GM12878 (cell line): ENCODE measurements around the gene TNFAIP3. TPM values are rescaled to one million over a fixed set of nuclear protein-coding genes. Genes with fewer than 3 reads are reported as not detected.
A peak's percentile ranks its signal among the peaks of the same experiment; 100 is the strongest.

Experiments
- BACH1 ChIP-seq: fragments of 450-650 bp; IDR thresholded peaks from 2 replicates; pipeline ENCODE4 v1.6.1; 2017; ENCODE audit warnings: mild to moderate bottlenecking, borderline replicate concordance
- BCL11A ChIP-seq: IDR thresholded peaks from 2 replicates; pipeline ENCODE4 v1.6.1; 2011; ENCODE audit warnings: low read depth, low read length
- EGR1 ChIP-seq, 2 experiments: IDR thresholded peaks; 1 replicate in 1 of 2; 2 replicates in 1 of 2; pipeline ENCODE4 v1.6.1; 2011 to 2012; ENCODE audit warnings: low read depth in 2 of 2, low read length in 2 of 2, borderline replicate concordance in 1 of 2, mild to moderate bottlenecking in 1 of 2, moderate library complexity in 1 of 2
- EP300 ChIP-seq, 2 experiments: fragments of 150-350 bp in 1 of 2; IDR thresholded peaks; 2 replicates each; pipeline ENCODE4 v1.6.1; 2011 to 2012; ENCODE audit warnings: low read depth in 2 of 2, low read length in 2 of 2, borderline replicate concordance in 1 of 2, improper control_type of control experiment in 1 of 2, inconsistent platforms in 1 of 2; ENCODE audit not compliant: control insufficient read depth in 1 of 2
- EZH2 ChIP-seq: IDR thresholded peaks from 2 replicates; pipeline ENCODE4 v1.6.1; 2012; ENCODE audit warnings: low read depth, mild to moderate bottlenecking, control low read depth, inconsistent platforms, low read length, borderline replicate concordance; ENCODE audit not compliant: control insufficient read depth
- MEF2B ChIP-seq: fragments of 450-650 bp; IDR thresholded peaks from 2 replicates; pipeline ENCODE4 v1.6.1; 2018; ENCODE audit warnings: mild to moderate bottlenecking, moderate library complexity; ENCODE audit not compliant: partially characterized antibody, poor library complexity, severe bottlenecking
- MTA3 ChIP-seq: IDR thresholded peaks from 2 replicates; pipeline ENCODE4 v1.6.1; 2012; ENCODE audit warnings: low read length, inconsistent platforms, borderline replicate concordance
- PAX5 ChIP-seq: IDR thresholded peaks from 2 replicates; pipeline ENCODE4 v1.6.1; 2011; ENCODE audit warnings: low read depth, low read length, borderline replicate concordance
- SIN3A ChIP-seq: IDR thresholded peaks from 2 replicates; pipeline ENCODE4 v1.6.1; 2012; ENCODE audit warnings: low read depth, low read length, improper control_type of control experiment
- SMAD1 ChIP-seq: fragments of 450-650 bp; IDR thresholded peaks from 2 replicates; pipeline ENCODE4 v1.6.1; 2018; ENCODE audit warnings: mild to moderate bottlenecking, low read depth; ENCODE audit not compliant: partially characterized antibody
- SREBF1 ChIP-seq: IDR thresholded peaks from 2 replicates; pipeline ENCODE4 v1.6.1; 2012; ENCODE audit warnings: mild to moderate bottlenecking, low read length
- YY1 ChIP-seq: IDR thresholded peaks from 2 replicates; pipeline ENCODE4 v1.6.1; 2011; ENCODE audit warnings: low read depth, mild to moderate bottlenecking, low read length
- ZZZ3 ChIP-seq: IDR thresholded peaks from 2 replicates; pipeline ENCODE4 v1.6.1; 2011; ENCODE audit warnings: low read depth; ENCODE audit not compliant: control insufficient read depth, insufficient read length
- polyA plus RNA-seq, 11 experiments: library from polyadenylated mRNA; depleted of rRNA in 4 of 11; unstranded in 6 of 11; stranded (reverse) in 5 of 11; fragments of >200 nt; fragmentation: Nextera tagmentation in 4 of 11; fragmentation: Illumina TruSeq in 1 of 11; extraction: Ambion mirVana in 4 of 11; extraction: Trizol in 1 of 11; gene quantifications; 1 replicate in 1 of 11; 2 replicates in 10 of 11; pipeline versions ENCODE4 v1.2.1 to v1.2.3, GENCODE V29; 2011 to 2016; ENCODE audit warnings: inconsistent platforms in 2 of 11, missing spikeins in 2 of 11, low read depth in 1 of 11
- total RNA-seq, 4 experiments: library from RNA; depleted of rRNA in 3 of 4; stranded (reverse); fragments of >200 nt in 3 of 4; fragmentation: Illumina TruSeq in 1 of 4; extraction: Trizol in 1 of 4; gene quantifications; 2 replicates each; pipeline versions ENCODE4 v1.2.1 to v1.2.3, GENCODE V29; 2013 to 2021
- TF ChIP-seq, protein P1 (sequence below): fragments of 450-650 bp; formaldehyde crosslinking; IDR thresholded peaks from 2 replicates; pipeline ENCODE4 v1.4.0; 2022; ENCODE audit warnings: mild to moderate bottlenecking, moderate library complexity
- TF ChIP-seq, protein P2 (sequence below): fragments of 150-350 bp; IDR thresholded peaks from 2 replicates; pipeline ENCODE4 v1.6.1; 2014; ENCODE audit warnings: mild to moderate bottlenecking, low read depth, low read length
- TF ChIP-seq, protein P3 (sequence below): fragments of 450-650 bp; IDR thresholded peaks from 2 replicates; pipeline ENCODE4 v1.6.1; 2016; ENCODE audit warnings: mild to moderate bottlenecking
- TF ChIP-seq, protein P4 (sequence below): IDR thresholded peaks from 2 replicates; pipeline ENCODE4 v1.6.1; 2012; ENCODE audit warnings: improper control_type of control experiment, low read depth, low read length; ENCODE audit not compliant: insufficient replicate concordance

TNFAIP3 gene
- total and polyA plus RNA-seq, 10 of the 15 experiments (the other 5 are each of a cell fraction or from before 2014, with no cell fraction given) = 18.0 to 350 (median 127) TPM

DNA sequence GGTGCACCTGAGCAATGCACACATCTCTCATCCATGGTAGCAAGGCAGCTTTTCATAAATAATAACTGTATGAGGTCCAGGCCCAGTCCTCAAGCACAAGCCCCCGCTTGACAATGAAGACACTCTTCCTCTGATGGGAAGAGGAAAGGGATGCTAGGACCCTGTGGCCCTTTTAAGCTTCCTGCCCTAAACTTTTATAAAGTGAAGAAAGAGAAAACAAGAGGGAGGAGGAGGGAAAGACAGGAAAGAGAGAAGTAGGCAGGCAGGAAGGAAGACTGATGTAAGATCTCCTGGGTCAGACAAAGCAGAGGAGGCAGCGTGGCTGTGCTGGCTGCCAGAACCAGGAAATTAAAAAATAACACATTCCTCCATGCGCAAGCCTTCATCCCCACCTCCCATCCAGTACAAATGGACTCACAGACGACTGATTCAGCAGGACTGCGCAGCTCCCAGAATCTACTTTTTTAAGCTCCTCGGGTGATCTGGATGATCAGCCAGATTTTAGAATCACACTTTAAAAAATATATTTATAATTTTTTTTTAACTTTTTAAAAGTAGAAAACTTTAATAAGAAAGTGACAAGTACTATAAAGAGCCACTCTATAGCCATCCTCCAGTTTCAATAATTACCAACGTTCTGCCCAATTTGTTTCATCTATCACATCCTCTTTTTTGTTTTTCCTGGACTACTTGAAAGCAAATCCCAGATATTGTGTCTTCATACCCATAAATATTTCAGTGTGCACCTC, 16.5 kb downstream of the TNFAIP3 start (continued):
- TF ChIP-seq, protein P1, sequence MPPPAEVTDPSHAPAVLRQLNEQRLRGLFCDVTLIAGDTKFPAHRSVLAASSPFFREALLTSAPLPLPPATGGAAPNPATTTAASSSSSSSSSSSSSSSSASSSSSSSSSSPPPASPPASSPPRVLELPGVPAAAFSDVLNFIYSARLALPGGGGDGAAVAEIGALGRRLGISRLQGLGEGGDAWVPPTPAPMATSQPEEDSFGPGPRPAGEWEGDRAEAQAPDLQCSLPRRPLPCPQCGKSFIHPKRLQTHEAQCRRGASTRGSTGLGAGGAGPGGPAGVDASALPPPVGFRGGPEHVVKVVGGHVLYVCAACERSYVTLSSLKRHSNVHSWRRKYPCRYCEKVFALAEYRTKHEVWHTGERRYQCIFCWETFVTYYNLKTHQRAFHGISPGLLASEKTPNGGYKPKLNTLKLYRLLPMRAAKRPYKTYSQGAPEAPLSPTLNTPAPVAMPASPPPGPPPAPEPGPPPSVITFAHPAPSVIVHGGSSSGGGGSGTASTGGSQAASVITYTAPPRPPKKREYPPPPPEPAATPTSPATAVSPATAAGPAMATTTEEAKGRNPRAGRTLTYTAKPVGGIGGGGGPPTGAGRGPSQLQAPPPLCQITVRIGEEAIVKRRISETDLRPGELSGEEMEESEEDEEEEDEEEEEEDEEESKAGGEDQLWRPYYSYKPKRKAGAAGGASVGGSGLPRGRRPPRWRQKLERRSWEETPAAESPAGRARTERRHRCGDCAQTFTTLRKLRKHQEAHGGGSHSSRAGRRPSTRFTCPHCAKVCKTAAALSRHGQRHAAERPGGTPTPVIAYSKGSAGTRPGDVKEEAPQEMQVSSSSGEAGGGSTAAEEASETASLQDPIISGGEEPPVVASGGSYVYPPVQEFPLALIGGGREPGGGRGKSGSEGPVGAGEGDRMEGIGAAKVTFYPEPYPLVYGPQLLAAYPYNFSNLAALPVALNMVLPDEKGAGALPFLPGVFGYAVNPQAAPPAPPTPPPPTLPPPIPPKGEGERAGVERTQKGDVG = peak; percentile 74; the same call in 1 of the 2 replicates
- TF ChIP-seq MTA3 (peak; percentile 99), PAX5 (no peak; the same call in 1 of the 2 replicates), EP300 (IDR thresholded peaks at IDR 0.05; ENCODE audit: borderline replicate concordance in 1 of 2, control insufficient read depth in 1 of 2, low read depth in 2 of 2, low read length in 2 of 2) (no peak), EGR1 (IDR thresholded peaks at IDR 0.05; ENCODE audit: borderline replicate concordance in 1 of 2, low read depth in 2 of 2, low read length in 2 of 2) (no peak), MEF2B (no peak), SIN3A (no peak), BCL11A (0 out of 2 replicates have a peak, but pooled peaks have one; percentile 29), EZH2 (no peak), SREBF1 (no peak), YY1 (no peak), ZZZ3 (no peak), SMAD1 (peak; percentile 81), BACH1 (peak; percentile 86)
- TF ChIP-seq, protein P2, sequence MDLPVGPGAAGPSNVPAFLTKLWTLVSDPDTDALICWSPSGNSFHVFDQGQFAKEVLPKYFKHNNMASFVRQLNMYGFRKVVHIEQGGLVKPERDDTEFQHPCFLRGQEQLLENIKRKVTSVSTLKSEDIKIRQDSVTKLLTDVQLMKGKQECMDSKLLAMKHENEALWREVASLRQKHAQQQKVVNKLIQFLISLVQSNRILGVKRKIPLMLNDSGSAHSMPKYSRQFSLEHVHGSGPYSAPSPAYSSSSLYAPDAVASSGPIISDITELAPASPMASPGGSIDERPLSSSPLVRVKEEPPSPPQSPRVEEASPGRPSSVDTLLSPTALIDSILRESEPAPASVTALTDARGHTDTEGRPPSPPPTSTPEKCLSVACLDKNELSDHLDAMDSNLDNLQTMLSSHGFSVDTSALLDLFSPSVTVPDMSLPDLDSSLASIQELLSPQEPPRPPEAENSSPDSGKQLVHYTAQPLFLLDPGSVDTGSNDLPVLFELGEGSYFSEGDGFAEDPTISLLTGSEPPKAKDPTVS = no peak
- TF ChIP-seq, protein P3, sequence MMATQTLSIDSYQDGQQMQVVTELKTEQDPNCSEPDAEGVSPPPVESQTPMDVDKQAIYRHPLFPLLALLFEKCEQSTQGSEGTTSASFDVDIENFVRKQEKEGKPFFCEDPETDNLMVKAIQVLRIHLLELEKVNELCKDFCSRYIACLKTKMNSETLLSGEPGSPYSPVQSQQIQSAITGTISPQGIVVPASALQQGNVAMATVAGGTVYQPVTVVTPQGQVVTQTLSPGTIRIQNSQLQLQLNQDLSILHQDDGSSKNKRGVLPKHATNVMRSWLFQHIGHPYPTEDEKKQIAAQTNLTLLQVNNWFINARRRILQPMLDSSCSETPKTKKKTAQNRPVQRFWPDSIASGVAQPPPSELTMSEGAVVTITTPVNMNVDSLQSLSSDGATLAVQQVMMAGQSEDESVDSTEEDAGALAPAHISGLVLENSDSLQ = no peak
- TF ChIP-seq, protein P4, sequence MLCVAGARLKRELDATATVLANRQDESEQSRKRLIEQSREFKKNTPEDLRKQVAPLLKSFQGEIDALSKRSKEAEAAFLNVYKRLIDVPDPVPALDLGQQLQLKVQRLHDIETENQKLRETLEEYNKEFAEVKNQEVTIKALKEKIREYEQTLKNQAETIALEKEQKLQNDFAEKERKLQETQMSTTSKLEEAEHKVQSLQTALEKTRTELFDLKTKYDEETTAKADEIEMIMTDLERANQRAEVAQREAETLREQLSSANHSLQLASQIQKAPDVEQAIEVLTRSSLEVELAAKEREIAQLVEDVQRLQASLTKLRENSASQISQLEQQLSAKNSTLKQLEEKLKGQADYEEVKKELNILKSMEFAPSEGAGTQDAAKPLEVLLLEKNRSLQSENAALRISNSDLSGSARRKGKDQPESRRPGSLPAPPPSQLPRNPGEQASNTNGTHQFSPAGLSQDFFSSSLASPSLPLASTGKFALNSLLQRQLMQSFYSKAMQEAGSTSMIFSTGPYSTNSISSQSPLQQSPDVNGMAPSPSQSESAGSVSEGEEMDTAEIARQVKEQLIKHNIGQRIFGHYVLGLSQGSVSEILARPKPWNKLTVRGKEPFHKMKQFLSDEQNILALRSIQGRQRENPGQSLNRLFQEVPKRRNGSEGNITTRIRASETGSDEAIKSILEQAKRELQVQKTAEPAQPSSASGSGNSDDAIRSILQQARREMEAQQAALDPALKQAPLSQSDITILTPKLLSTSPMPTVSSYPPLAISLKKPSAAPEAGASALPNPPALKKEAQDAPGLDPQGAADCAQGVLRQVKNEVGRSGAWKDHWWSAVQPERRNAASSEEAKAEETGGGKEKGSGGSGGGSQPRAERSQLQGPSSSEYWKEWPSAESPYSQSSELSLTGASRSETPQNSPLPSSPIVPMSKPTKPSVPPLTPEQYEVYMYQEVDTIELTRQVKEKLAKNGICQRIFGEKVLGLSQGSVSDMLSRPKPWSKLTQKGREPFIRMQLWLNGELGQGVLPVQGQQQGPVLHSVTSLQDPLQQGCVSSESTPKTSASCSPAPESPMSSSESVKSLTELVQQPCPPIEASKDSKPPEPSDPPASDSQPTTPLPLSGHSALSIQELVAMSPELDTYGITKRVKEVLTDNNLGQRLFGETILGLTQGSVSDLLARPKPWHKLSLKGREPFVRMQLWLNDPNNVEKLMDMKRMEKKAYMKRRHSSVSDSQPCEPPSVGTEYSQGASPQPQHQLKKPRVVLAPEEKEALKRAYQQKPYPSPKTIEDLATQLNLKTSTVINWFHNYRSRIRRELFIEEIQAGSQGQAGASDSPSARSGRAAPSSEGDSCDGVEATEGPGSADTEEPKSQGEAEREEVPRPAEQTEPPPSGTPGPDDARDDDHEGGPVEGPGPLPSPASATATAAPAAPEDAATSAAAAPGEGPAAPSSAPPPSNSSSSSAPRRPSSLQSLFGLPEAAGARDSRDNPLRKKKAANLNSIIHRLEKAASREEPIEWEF = no peak
